Subcutaneous adipose tissue (tissue), 4 donors: ENCODE results near the gene PRR13. TPM values are rescaled to one million over a fixed set of nuclear protein-coding genes. Genes with fewer than 3 reads are reported as not detected.

Experiments
- CTCF ChIP-seq: fragments of 450-650 bp; IDR thresholded peaks from one replicate; pipeline ENCODE4 v1.5.1; 2016; ENCODE audit warnings: low read depth, mild to moderate bottlenecking, control low read depth, antibody characterized with exemption, moderate library complexity
- total RNA-seq, 4 donors: library from RNA; depleted of rRNA; stranded (reverse); fragments of >200 nt; gene quantifications; one replicate each; pipeline ENCODE4 v1.1.0, GENCODE V29; 2016

Gene PRR13
- total RNA-seq, 4 donors from 2014 or later: 57.7 to 83.1 (median 71.0) TPM

- no peak for TF ChIP-seq CTCF
Measured at GRCh38 chr12:53456654-53457366, 15.3 kb downstream of the PRR13 start.

GRCh38 chr12:53459097-53459496 lies 17.6 kb downstream of the PRR13 start:
- no peak for TF ChIP-seq CTCF

GRCh38 chr12:53461059-53461458 lies 19.5 kb downstream of the PRR13 start:
- TF ChIP-seq CTCF: no peak

- TF ChIP-seq CTCF: no peak
Measured at GRCh38 chr12:53461591-53461990, 20.1 kb downstream of the PRR13 start.

- no peak for TF ChIP-seq CTCF
Measured at GRCh38 chr12:53462935-53463334, 21.4 kb downstream of the PRR13 start.

GRCh38 chr12:53463802-53464560 lies 22.4 kb downstream of the PRR13 start:
- TF ChIP-seq CTCF: no peak

- TF ChIP-seq CTCF: no peak
Measured at GRCh38 chr12:53464685-53465418, 23.3 kb downstream of the PRR13 start.
